ENCODE measurements around the gene BMF. TPM values are rescaled to one million over a fixed set of nuclear protein-coding genes. Genes with fewer than 3 reads are reported as not detected.
"Not testable (repeated sequence)": the region's sequence is repeated elsewhere in the genome, so short reads cannot be mapped to it uniquely, and the experiment has no call there.

Gene BMF
- total and polyA plus RNA-seq, 4 donors = 8.8 to 42.5 (median 11.1) TPM

- H3K36me3 ChIP-seq (ENCODE audit: control insufficient read depth in 4 of 4, insufficient read depth in 4 of 4, low read length in 4 of 4) = no peaks in the 10 kb centered on the region
- no peak overlapping the region for H3K9ac ChIP-seq (ENCODE audit: insufficient read depth in 1 of 2, low read length in 2 of 2)
- H3K4me1 ChIP-seq (ENCODE audit: control insufficient read depth in 5 of 5, insufficient read depth in 5 of 5, low read length in 5 of 5) = peaks cover 0 to 5% (median 0%) of the 10 kb centered on the region in 5 donors
- no peaks in the 10 kb centered on the region for H3K27me3 ChIP-seq (ENCODE audit: control insufficient read depth in 3 of 3, insufficient read depth in 3 of 3, low read length in 2 of 3)
- no peak for TF ChIP-seq CTCF (IDR thresholded peaks at IDR 0.05; ENCODE audit: control extremely low read depth, extremely low read depth)
- ATAC-seq (ENCODE audit: insufficient read depth, low FRiP score) = no peak
- 65 to 74% methylated on average over 4 of the region's 5 CpGs for WGBS, 2 donors
- H3K4me3 ChIP-seq = no peak overlapping the region
- no peak overlapping the region for H3K27ac ChIP-seq (ENCODE audit: low read depth in 1 of 2, low read length in 1 of 2)
- no peaks in the 10 kb centered on the region for H3K9me3 ChIP-seq (ENCODE audit: control insufficient read depth in 4 of 4, insufficient read depth in 3 of 4, low read length in 3 of 4)
- peak; percentile 60 to 76 (median 68) for DNase-seq
These were observed 46.7 kb upstream of the BMF start for GRCh38 chr15:40155270-40155910.

GRCh38 chr15:40154821-40155220 is 46.1 kb upstream of the BMF start:
- not testable (repeated sequence) for H3K36me3 ChIP-seq (ENCODE audit: control insufficient read depth in 4 of 4, insufficient read depth in 4 of 4, low read length in 4 of 4); H3K9me3 ChIP-seq (ENCODE audit: control insufficient read depth in 4 of 4, insufficient read depth in 3 of 4, low read length in 3 of 4); H3K27ac ChIP-seq (ENCODE audit: low read depth in 1 of 2, low read length in 1 of 2); H3K27me3 ChIP-seq (ENCODE audit: control insufficient read depth in 3 of 3, insufficient read depth in 3 of 3, low read length in 2 of 3); H3K9ac ChIP-seq (ENCODE audit: insufficient read depth in 1 of 2, low read length in 2 of 2); ATAC-seq (ENCODE audit: insufficient read depth, low FRiP score); H3K4me1 ChIP-seq (ENCODE audit: control insufficient read depth in 5 of 5, insufficient read depth in 5 of 5, low read length in 5 of 5); DNase-seq; H3K4me3 ChIP-seq
- 33% methylated on average over 1 of the region's 1 CpG; no CpG with 5 or more reads in 1 of the 2 donors for WGBS, 2 donors

GRCh38 chr15:40151991-40152390 is 43.3 kb upstream of the BMF start:
- no peak for TF ChIP-seq CTCF (IDR thresholded peaks at IDR 0.05; ENCODE audit: control extremely low read depth, extremely low read depth)
- DNase-seq (no peak), ATAC-seq (ENCODE audit: insufficient read depth, low FRiP score) (no peak)
- no peaks in the 10 kb centered on the region for H3K27me3 ChIP-seq (ENCODE audit: control insufficient read depth in 3 of 3, insufficient read depth in 3 of 3, low read length in 2 of 3)
- WGBS, 2 donors = 98% methylated on average over 4 of the region's 4 CpGs
- H3K9me3 ChIP-seq (ENCODE audit: control insufficient read depth in 4 of 4, insufficient read depth in 3 of 4, low read length in 3 of 4) = no peaks in the 10 kb centered on the region
- H3K4me1 ChIP-seq (ENCODE audit: control insufficient read depth in 5 of 5, insufficient read depth in 5 of 5, low read length in 5 of 5) = peaks cover 0 to 4% (median 0%) of the 10 kb centered on the region in 5 donors
- H3K9ac ChIP-seq (ENCODE audit: insufficient read depth in 1 of 2, low read length in 2 of 2) = no peak overlapping the region
- H3K27ac ChIP-seq (ENCODE audit: low read depth in 1 of 2, low read length in 1 of 2) = no peak overlapping the region
- no peaks in the 10 kb centered on the region for H3K36me3 ChIP-seq (ENCODE audit: control insufficient read depth in 4 of 4, insufficient read depth in 4 of 4, low read length in 4 of 4)
- H3K4me3 ChIP-seq = no peak overlapping the region

GRCh38 chr15:40151499-40151898 is 42.8 kb upstream of the BMF start:
- TF ChIP-seq CTCF (IDR thresholded peaks at IDR 0.05; ENCODE audit: control extremely low read depth, extremely low read depth) = no peak
- H3K27me3 ChIP-seq (ENCODE audit: control insufficient read depth in 3 of 3, insufficient read depth in 3 of 3, low read length in 2 of 3) = no peaks in the 10 kb centered on the region
- DNase-seq (no peak), ATAC-seq (ENCODE audit: insufficient read depth, low FRiP score) (no peak)
- no peak overlapping the region for H3K4me3 ChIP-seq
- no peak overlapping the region for H3K27ac ChIP-seq (ENCODE audit: low read depth in 1 of 2, low read length in 1 of 2)
- no peaks in the 10 kb centered on the region for H3K9me3 ChIP-seq (ENCODE audit: control insufficient read depth in 4 of 4, insufficient read depth in 3 of 4, low read length in 3 of 4)
- H3K4me1 ChIP-seq (ENCODE audit: control insufficient read depth in 5 of 5, insufficient read depth in 5 of 5, low read length in 5 of 5) = peaks cover 0 to 4% (median 0%) of the 10 kb centered on the region in 5 donors
- H3K9ac ChIP-seq (ENCODE audit: insufficient read depth in 1 of 2, low read length in 2 of 2) = no peak overlapping the region
- 56 to 63% methylated on average over 6 of the region's 6 CpGs for WGBS, 2 donors
- no peaks in the 10 kb centered on the region for H3K36me3 ChIP-seq (ENCODE audit: control insufficient read depth in 4 of 4, insufficient read depth in 4 of 4, low read length in 4 of 4)
